H1 (cell line): ENCODE measurements around the gene YBX2. TPM values are rescaled to one million over a fixed set of nuclear protein-coding genes. Genes with fewer than 3 reads are reported as not detected.

Experiments
- ASH2L ChIP-seq: fragments of 200-600, 300-600 bp; sonication (generic); IDR thresholded peaks from one replicate; pipeline ENCODE4 v1.7.1; 2017; ENCODE audit warnings: low read length
- BACH1 ChIP-seq: IDR thresholded peaks from 2 replicates; pipeline ENCODE4 v1.6.1; 2012; ENCODE audit warnings: low read length, improper control_type of control experiment
- EP300 ChIP-seq, 2 experiments: IDR thresholded peaks; 1 replicate in 1 of 2; 2 replicates in 1 of 2; pipeline ENCODE4 v1.6.1; 2011 to 2012; ENCODE audit warnings: low read depth in 2 of 2, low read length in 2 of 2, mild to moderate bottlenecking in 2 of 2, borderline replicate concordance in 1 of 2, inconsistent platforms in 1 of 2, moderate library complexity in 1 of 2
- FOSL1 ChIP-seq: IDR thresholded peaks from 2 replicates; pipeline ENCODE4 v1.6.1; 2011; ENCODE audit warnings: mild to moderate bottlenecking, low read depth, low read length, moderate library complexity; ENCODE audit not compliant: insufficient read depth
- JUN ChIP-seq: IDR thresholded peaks from 2 replicates; pipeline ENCODE4 v1.6.1; 2011; ENCODE audit warnings: low read depth, mild to moderate bottlenecking, improper control_type of control experiment, low read length
- POLR2A ChIP-seq, 2 experiments: IDR thresholded peaks; 1 replicate in 1 of 2; 2 replicates in 1 of 2; pipeline ENCODE4 v1.6.1; 2011; ENCODE audit warnings: low read depth in 2 of 2, low read length in 2 of 2, mild to moderate bottlenecking in 2 of 2; ENCODE audit errors: control extremely low read depth in 1 of 2
- POLR2AphosphoS5 ChIP-seq: IDR thresholded peaks from 2 replicates; pipeline ENCODE4 v1.6.1; 2011; ENCODE audit warnings: low read depth, low read length
- SIN3A ChIP-seq, 2 experiments: IDR thresholded peaks in 1 of 2; conservative IDR thresholded peaks in 1 of 2; 2 replicates each; pipeline ENCODE4 v1.6.1; 2011 to 2012; ENCODE audit warnings: low read length in 2 of 2, improper control_type of control experiment in 1 of 2, low read depth in 1 of 2, mild to moderate bottlenecking in 1 of 2
- SP1 ChIP-seq: IDR thresholded peaks from 2 replicates; pipeline ENCODE4 v1.6.1; 2011; ENCODE audit warnings: low read depth, low read length
- polyA plus RNA-seq, 7 experiments: library from polyadenylated mRNA; depleted of rRNA in 3 of 7; stranded (reverse) in 5 of 7; unstranded in 2 of 7; fragments of >200 nt in 5 of 7; fragments of 200-250 nt in 2 of 7; gene quantifications; 1 replicate in 5 of 7; 2 replicates in 1 of 7; 4 replicates in 1 of 7; pipeline versions ENCODE4 v1.2.1 to v1.2.3, GENCODE V29; 2011 to 2013; ENCODE audit warnings: missing spikeins in 2 of 7, mixed read lengths in 2 of 7
- total RNA-seq: library from RNA; stranded (reverse); fragmentation: NEBNext Ultra II Directional; extraction: Animal tissue kit (Norgen Biotek cat#: 25700); gene quantifications from 2 replicates; pipeline ENCODE4 v1.2.1, GENCODE V29; 2021

YBX2 gene
- total and polyA plus RNA-seq, 2 of the 8 experiments (the other 6 are each of a cell fraction or from before 2014, with no cell fraction given): 19.2 to 30.5 TPM

GRCh38 chr17:7308625-7309433, 14.4 kb upstream of the YBX2 start (continued):
- TF ChIP-seq FOSL1 (no peak), POLR2AphosphoS5 (peak; percentile 16; the same call in 1 of the 2 replicates), BACH1 (no peak), JUN (no peak), EP300 (IDR thresholded peaks at IDR 0.05; ENCODE audit: borderline replicate concordance in 1 of 2, low read depth in 2 of 2, low read length in 2 of 2) (no peak), SIN3A (conservative IDR thresholded peaks at IDR 0.05 in 1 of 2, IDR thresholded peaks at IDR 0.05 in 1 of 2; ENCODE audit: low read depth in 1 of 2, low read length in 2 of 2) (peak; percentile 51 to 70; a peak in 3 of 4 replicates), POLR2A (IDR thresholded peaks at IDR 0.05; ENCODE audit: control extremely low read depth in 1 of 2, low read depth in 2 of 2, low read length in 2 of 2) (peak; percentile 50 to 66), SP1 (peak; percentile 47; the same call in 1 of the 2 replicates), ASH2L (peak; percentile 63)
